H9 (cell line): ENCODE results near the gene MLH1. TPM values are rescaled to one million over a fixed set of nuclear protein-coding genes. Genes with fewer than 3 reads are reported as not detected.

ENCODE experiments used
- DNase-seq: peaks from one replicate; pipeline ENCODE4 v3.0.0-alpha.2; 2017
- H2AFZ ChIP-seq: one replicate; pipeline ENCODE4 v1.6.1; 2013; ENCODE audit warnings: mild to moderate bottlenecking, low read length, control low read depth, moderate library complexity
- H2AK5ac ChIP-seq: 2 replicates; pipeline ENCODE4 v1.6.1; 2013; ENCODE audit warnings: low read length, control low read depth, mixed read lengths; ENCODE audit not compliant: insufficient read length
- H2BK120ac ChIP-seq: one replicate; pipeline ENCODE4 v1.6.1; 2013; ENCODE audit warnings: low read depth, mild to moderate bottlenecking, low read length, control low read depth, inconsistent platforms; ENCODE audit not compliant: poor library complexity, severe bottlenecking
- H2BK12ac ChIP-seq: 2 replicates; pipeline ENCODE4 v1.6.1; 2013; ENCODE audit warnings: low read length, control low read depth, mixed read lengths, low read depth; ENCODE audit not compliant: insufficient read length
- H2BK15ac ChIP-seq: 2 replicates; pipeline ENCODE4 v1.6.1; 2013; ENCODE audit warnings: low read depth, low read length, control low read depth
- H2BK20ac ChIP-seq: one replicate; pipeline ENCODE4 v1.6.1; 2013; ENCODE audit warnings: low read depth, mild to moderate bottlenecking, low read length, control low read depth, inconsistent platforms; ENCODE audit not compliant: poor library complexity, severe bottlenecking
- H2BK5ac ChIP-seq: 2 replicates; pipeline ENCODE4 v1.6.1; 2013; ENCODE audit warnings: low read length, control low read depth, mixed read lengths; ENCODE audit not compliant: insufficient read length
- H3K14ac ChIP-seq: 2 replicates; pipeline ENCODE4 v1.6.1; 2013; ENCODE audit warnings: low read length, control low read depth; ENCODE audit not compliant: insufficient read depth
- H3K18ac ChIP-seq: 2 replicates; pipeline ENCODE4 v1.6.1; 2013; ENCODE audit warnings: low read depth, mild to moderate bottlenecking, mixed read lengths, low read length, control low read depth; ENCODE audit not compliant: insufficient read length
- H3K23ac ChIP-seq: 2 replicates; pipeline ENCODE4 v1.6.1; 2013; ENCODE audit warnings: low read length, control low read depth, mixed read lengths, low read depth; ENCODE audit not compliant: insufficient read length
- H3K23me2 ChIP-seq: 2 replicates; pipeline ENCODE4 v1.6.1; 2013; ENCODE audit warnings: low read depth, mild to moderate bottlenecking, mixed read lengths, low read length, control low read depth; ENCODE audit not compliant: insufficient read length, poor library complexity, severe bottlenecking
- H3K27ac ChIP-seq: 2 replicates; pipeline ENCODE4 v1.5.1; 2013; ENCODE audit warnings: low read length, control low read depth, mixed read lengths, low read depth; ENCODE audit not compliant: insufficient read length
- H3K27me3 ChIP-seq: 2 replicates; pipeline ENCODE4 v1.6.1; 2013; ENCODE audit warnings: low read length, control low read depth, inconsistent platforms; ENCODE audit not compliant: insufficient read depth
- H3K4ac ChIP-seq: 2 replicates; pipeline ENCODE4 v1.6.1; 2013; ENCODE audit warnings: low read depth, mild to moderate bottlenecking, control low read depth, inconsistent platforms, low read length, moderate library complexity
- H3K4me1 ChIP-seq: 2 replicates; pipeline ENCODE4 v1.6.1; 2013; ENCODE audit warnings: low read length, control low read depth, inconsistent platforms; ENCODE audit not compliant: insufficient read depth
- H3K4me2 ChIP-seq: 2 replicates; pipeline ENCODE4 v1.6.1; 2013; ENCODE audit warnings: low read length, control low read depth, mixed read lengths; ENCODE audit not compliant: insufficient read length, insufficient read depth
- H3K56ac ChIP-seq: 2 replicates; pipeline ENCODE4 v1.6.1; 2013; ENCODE audit warnings: low read depth, mild to moderate bottlenecking, mixed read lengths, low read length, control low read depth; ENCODE audit not compliant: insufficient read length
- H3K79me1 ChIP-seq: 2 replicates; pipeline ENCODE4 v1.6.1; 2013; ENCODE audit warnings: low read depth, mild to moderate bottlenecking, moderate library complexity, low read length, control low read depth, inconsistent platforms; ENCODE audit not compliant: insufficient read depth, poor library complexity, severe bottlenecking
- H3K79me2 ChIP-seq: 2 replicates; pipeline ENCODE4 v1.6.1; 2013; ENCODE audit warnings: low read length, control low read depth, inconsistent platforms; ENCODE audit not compliant: insufficient read depth
- H3K9ac ChIP-seq: 2 replicates; pipeline ENCODE4 v1.6.1; 2013; ENCODE audit warnings: low read length, control low read depth, mixed read lengths; ENCODE audit not compliant: insufficient read length; ENCODE audit errors: extremely low read depth
- H3K9me3 ChIP-seq: one replicate; pipeline ENCODE4 v1.6.1; 2013; ENCODE audit warnings: low read depth, low read length, inconsistent platforms; ENCODE audit not compliant: control insufficient read depth
- H3T11ph ChIP-seq: one replicate; pipeline ENCODE4 v1.6.1; 2013; ENCODE audit warnings: mild to moderate bottlenecking, low read length, control low read depth, inconsistent platforms
- H4K20me1 ChIP-seq: one replicate; pipeline ENCODE4 v1.6.1; 2013; ENCODE audit not compliant: control insufficient read depth, insufficient read length, insufficient read depth
- H4K5ac ChIP-seq: 2 replicates; pipeline ENCODE4 v1.6.1; 2013; ENCODE audit warnings: low read depth, mild to moderate bottlenecking, mixed read lengths, low read length, control low read depth; ENCODE audit not compliant: insufficient read length
- H4K8ac ChIP-seq: replicated peaks from 2 replicates; pipeline ENCODE4 v1.6.1; 2013; ENCODE audit warnings: low read length, control low read depth, mixed read lengths, low read depth; ENCODE audit not compliant: insufficient read length
- H4K91ac ChIP-seq: 2 replicates; pipeline ENCODE4 v1.6.1; 2013; ENCODE audit warnings: low read depth, mild to moderate bottlenecking, moderate library complexity, mixed read lengths, low read length, control low read depth; ENCODE audit not compliant: insufficient read length
- H3K27ac Mint-ChIP-seq, 3 experiments: 2 replicates in 2 of 3; 3 replicates in 1 of 3; pipeline ENCODE4 v1.8.0; 2020 to 2021; ENCODE audit warnings: mixed read lengths in 3 of 3, mild to moderate bottlenecking in 1 of 3, moderate library complexity in 1 of 3
- H3K27me3 Mint-ChIP-seq: 2 replicates; pipeline ENCODE4 v1.8.0; 2021; ENCODE audit warnings: low read depth, mild to moderate bottlenecking, moderate library complexity, mixed read lengths
- H3K36me3 Mint-ChIP-seq, 3 experiments: 2 replicates in 2 of 3; 3 replicates in 1 of 3; pipeline ENCODE4 v1.8.0; 2020 to 2021; ENCODE audit warnings: low read depth in 3 of 3, mixed read lengths in 3 of 3; ENCODE audit not compliant: insufficient read depth in 1 of 3
- H3K4me1 Mint-ChIP-seq, 2 experiments: 2 replicates each; pipeline ENCODE4 v1.8.0; 2020; ENCODE audit warnings: mixed read lengths in 2 of 2
- H3K4me3 Mint-ChIP-seq, 2 experiments: 2 replicates in 1 of 2; 3 replicates in 1 of 2; pipeline ENCODE4 v1.8.0; 2020 to 2021; ENCODE audit warnings: mild to moderate bottlenecking in 2 of 2, mixed read lengths in 2 of 2, moderate library complexity in 1 of 2
- H3K9me3 Mint-ChIP-seq, 2 experiments: 2 replicates in 1 of 2; 3 replicates in 1 of 2; pipeline ENCODE4 v1.8.0; 2020; ENCODE audit warnings: mild to moderate bottlenecking in 2 of 2, mixed read lengths in 2 of 2, moderate library complexity in 1 of 2
- WGBS: extraction: QIAGEN DNeasy Blood & Tissue Kit; methylation state at CpG from one replicate; pipeline ENCODE4 v1.1.7; 2013; ENCODE audit warnings: missing lambda C conversion rate, low lambda C conversion rate, mixed read lengths; ENCODE audit not compliant: insufficient read length; ENCODE audit errors: extremely low coverage; 5-methylcytosine and 5-hydroxymethylcytosine counted together
- total RNA-seq: library from RNA; stranded (reverse); gene quantifications from 2 replicates; pipeline ENCODE4 v1.2.1, GENCODE V29; 2021
- TF ChIP-seq, protein P1 (sequence below): fragments of 200-600 bp; sonication (generic); conservative IDR thresholded peaks from 3 replicates; pipeline ENCODE4 v1.8.0; 2021; ENCODE audit warnings: antibody characterized with exemption, mild to moderate bottlenecking

The MLH1 gene
- total RNA-seq, 1 experiment from 2014 or later, result 45.1 TPM

DNA sequence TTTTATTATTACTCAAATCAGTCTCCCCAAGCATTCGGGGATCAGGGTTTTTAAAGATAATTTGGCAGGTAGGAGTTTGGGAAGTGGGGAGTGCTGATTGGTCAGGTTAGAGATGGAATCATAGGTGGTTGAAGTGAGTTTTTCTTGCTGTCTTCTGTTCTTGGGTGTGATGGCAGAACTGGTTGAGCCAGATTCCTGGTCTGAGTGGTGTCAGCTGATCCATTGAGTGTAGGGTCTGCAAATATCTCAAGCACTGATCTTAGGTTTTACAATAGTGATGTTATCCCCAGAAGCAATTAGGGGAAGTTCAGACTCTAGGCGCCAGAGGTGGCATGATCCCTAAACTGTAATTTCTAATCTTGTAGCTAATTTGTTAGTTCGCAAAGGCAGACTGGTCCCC is 27.9 kb upstream of the MLH1 start:
- no peak overlapping the region for H2BK12ac ChIP-seq
- WGBS, result no CpG with 5 or more reads among the region's 3 CpGs

More for the DNA sequence above, 27.9 kb upstream of the MLH1 start:
- H3K27me3 Mint-ChIP-seq, result no peaks in the 10 kb centered on the region
- Histone ChIP-seq H2BK15ac (no peak overlapping the region), H3K18ac (no peak overlapping the region), H3K79me1 (no peaks in the 10 kb centered on the region), H3K9ac (no peak overlapping the region), H4K20me1 (no peaks in the 10 kb centered on the region), H3K56ac (no peak overlapping the region), H3K27ac (no peak overlapping the region), H2BK5ac (no peak overlapping the region), H4K8ac (no peak overlapping the region), H2AK5ac (no peak overlapping the region), H3K4ac (no peak overlapping the region), H3K23ac (no peak overlapping the region), H4K5ac (no peak overlapping the region), H3K4me1 (peaks cover 5% of the 10 kb centered on the region; the same call in 1 of the 2 replicates), H3K27me3 (no peaks in the 10 kb centered on the region), H2BK120ac (peak overlapping the region; percentile 91), H3T11ph (no peak overlapping the region), H2AFZ (peak overlapping the region; percentile 78), H3K23me2 (no peaks in the 10 kb centered on the region), H4K91ac (no peak overlapping the region), H3K9me3 (no peaks in the 10 kb centered on the region), H3K4me2 (no peak overlapping the region), H3K79me2 (no peaks in the 10 kb centered on the region), H3K14ac (no peak overlapping the region), H2BK20ac (no peak overlapping the region)
- peaks cover 21 to 26% of the 10 kb centered on the region in 2 experiments for H3K4me1 Mint-ChIP-seq
- TF ChIP-seq, protein P1, sequence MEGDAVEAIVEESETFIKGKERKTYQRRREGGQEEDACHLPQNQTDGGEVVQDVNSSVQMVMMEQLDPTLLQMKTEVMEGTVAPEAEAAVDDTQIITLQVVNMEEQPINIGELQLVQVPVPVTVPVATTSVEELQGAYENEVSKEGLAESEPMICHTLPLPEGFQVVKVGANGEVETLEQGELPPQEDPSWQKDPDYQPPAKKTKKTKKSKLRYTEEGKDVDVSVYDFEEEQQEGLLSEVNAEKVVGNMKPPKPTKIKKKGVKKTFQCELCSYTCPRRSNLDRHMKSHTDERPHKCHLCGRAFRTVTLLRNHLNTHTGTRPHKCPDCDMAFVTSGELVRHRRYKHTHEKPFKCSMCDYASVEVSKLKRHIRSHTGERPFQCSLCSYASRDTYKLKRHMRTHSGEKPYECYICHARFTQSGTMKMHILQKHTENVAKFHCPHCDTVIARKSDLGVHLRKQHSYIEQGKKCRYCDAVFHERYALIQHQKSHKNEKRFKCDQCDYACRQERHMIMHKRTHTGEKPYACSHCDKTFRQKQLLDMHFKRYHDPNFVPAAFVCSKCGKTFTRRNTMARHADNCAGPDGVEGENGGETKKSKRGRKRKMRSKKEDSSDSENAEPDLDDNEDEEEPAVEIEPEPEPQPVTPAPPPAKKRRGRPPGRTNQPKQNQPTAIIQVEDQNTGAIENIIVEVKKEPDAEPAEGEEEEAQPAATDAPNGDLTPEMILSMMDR, result no peak
- no peaks in the 10 kb centered on the region for H3K9me3 Mint-ChIP-seq
- peak overlapping the region; percentile 4 to 71 (median 16); a peak in 6 of 7 replicates for H3K27ac Mint-ChIP-seq
- DNase-seq, result peak; percentile 69
- H3K36me3 Mint-ChIP-seq, result no peaks in the 10 kb centered on the region
- no peak overlapping the region for H3K4me3 Mint-ChIP-seq
